Activated T-helper 9 cell treated with anti-CD3 and anti-CD28 coated beads, Interleukin-2, amount 50 U/mL, for 16 hours (primary cell): ENCODE measurements around the gene GRIK3.

Source experiments
- DNase-seq: peaks from one replicate; pipeline ENCODE4 v3.0.0-alpha.2; 2020; ENCODE audit warnings: low read depth

GRIK3 gene

DNA sequence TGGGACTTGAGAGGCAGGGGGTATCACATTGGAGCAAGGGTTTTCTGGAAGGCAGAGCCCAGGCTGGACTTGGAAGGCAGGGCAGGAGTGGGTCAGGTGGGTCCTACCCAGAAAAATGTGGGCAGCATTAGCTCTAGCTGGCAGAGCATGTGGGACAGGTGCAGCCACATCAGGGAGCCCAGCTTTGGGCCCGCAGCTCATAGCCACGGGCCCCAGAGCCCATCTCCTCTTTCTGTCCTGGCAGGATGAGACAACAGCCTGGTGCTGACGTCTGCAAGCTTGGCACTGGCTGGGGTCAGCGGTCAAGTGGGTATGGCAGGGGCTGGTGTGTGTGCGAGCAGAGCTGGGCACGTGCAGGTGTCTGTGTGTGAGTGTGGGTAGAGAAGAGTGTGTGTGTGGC, 154.7 kb downstream of the GRIK3 start:
- no peak for DNase-seq

DNA sequence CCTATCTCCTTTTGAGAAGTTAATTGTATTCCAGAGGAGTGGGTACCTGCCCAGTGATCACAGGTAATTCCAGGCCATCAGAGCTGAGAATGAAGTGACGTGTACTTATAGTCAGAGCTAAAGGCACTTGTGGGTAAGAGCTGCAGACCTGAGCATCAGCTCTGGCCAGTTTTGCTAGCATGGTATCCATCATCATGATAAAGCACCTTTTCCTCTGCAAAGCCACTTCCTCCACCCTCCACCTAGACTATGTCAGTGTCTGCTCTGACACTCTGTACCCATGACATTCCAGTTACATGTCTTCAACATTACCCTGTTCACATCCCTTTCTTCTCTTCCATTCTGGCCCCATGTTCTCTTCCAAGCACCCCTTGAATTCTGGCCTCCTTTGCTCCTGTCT, 157.3 kb downstream of the GRIK3 start:
- no peak for DNase-seq

DNA sequence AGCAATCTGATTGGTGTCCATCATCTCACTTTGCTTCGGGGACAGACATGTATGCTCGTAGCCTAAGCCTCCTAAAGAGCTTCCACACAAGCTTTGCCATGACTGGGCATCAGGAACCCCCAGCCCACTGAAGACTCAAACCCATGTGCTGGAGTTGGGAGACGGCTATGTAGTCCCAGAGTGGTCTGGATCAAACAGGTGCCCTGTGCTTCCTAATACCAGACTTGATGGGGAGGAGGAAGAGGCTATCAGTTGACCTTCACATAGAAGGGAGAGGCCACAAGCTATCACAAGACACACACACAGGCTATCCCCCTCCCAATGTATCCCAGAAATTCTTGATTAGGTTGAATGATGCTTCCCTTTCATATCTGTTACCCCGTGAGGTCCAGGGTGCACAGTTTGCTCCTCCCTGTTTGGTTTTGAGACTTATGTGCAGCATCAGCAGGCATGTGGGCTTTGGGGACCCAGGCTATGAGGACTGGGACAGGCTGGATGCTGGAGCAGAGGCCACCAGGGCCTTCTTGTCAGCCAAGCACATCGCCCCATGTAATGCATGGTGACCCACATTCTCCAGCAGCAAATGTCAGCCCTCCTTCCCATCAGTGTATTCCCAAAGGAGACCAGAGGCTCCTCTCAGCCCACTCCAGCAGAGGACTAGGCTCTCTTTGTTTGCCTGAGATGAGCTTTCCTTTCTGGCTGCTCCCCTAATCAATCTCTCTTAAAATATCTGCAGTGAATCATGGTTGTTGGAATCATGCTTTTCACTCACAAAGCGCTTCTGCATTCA, 159.8 kb downstream of the GRIK3 start:
- no peak for DNase-seq

DNA sequence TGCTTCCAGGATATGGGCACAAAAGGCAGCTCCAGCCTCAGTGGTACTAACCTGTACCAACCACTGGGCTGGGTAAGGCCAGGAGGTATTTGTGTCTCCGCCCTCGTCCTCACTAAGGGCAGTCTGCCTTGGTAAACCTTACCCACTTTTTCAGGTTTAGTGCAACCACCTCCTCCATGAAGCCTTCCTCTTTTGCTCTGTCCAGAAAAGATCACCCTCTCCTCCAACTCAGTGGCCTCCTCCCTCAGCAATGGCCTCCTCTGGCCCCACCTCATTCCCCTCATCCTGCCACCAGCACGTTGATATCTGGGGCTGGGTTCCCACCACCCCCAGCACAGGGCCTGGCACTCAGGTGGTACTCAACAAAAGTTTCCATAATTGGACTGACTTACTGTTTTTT, 161.5 kb downstream of the GRIK3 start:
- DNase-seq = no peak

DNA sequence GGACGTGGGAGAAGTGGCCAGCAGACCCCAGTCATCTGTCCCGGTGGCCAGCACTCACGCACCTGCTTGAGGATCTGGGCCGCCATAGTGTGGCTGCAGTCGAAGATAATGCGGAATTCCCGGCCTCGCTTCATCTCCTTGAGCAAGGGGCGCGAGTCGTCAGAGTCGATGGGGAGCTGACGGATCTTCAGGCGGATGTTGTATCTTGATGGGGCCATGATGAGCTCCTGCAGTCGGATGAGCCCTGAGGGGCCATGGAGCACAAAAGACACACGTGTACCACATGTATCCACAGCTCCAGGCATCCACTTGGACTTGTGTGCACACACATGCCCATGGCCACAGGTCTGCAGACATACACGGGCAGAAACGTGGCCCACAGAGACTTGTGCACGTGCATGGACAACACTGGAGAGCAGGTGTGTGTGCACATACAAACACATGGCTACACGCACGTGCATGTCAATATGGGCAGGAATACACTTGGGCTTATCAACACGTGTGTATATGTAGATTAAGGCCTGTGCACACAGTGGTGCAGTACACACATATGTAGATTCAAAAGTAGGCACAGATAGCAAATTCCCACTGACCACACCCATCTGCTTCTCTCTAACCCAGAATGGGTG, 162.1 kb downstream of the GRIK3 start:
- no peak for DNase-seq

DNA sequence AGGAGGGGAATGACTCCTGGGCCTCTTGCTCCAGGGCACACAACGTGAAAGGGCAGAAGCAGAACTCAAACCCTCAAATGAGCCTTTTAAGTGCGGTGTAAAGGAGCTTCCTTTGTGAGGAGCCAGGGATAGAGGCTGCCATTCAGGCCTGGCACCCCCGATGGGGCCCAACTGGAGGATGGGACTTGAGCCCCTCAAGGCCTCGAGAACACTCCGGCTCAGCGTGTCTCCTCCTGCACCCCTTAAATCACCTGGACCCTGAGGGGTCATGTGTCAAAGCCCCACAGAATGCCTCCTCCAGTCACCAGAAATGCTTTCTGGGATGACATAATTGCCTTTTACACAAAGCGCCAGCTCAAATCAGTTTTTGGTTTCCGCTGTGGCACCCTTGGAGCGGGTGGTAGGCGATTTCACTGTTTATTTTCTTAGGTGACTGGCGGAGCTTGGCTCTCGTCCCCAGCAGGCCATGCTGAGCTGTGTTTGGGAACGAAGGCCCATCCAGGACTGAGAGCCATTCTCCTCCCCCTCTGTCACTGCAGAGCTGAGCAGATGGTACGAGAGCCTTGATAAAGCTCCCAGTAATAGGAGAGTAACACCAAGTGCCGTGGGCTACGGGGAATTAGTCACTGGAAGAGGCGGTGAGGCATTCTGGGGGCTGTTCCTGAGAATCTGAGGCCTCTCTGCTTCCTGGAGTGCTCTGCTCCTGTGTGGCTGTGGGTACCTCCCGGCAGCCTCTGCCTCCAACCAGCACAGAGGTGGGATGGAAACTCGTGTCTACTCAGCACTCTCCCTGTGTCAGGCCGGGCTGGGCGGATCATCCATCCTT, 163.0 kb downstream of the GRIK3 start:
- DNase-seq = no peak

DNA sequence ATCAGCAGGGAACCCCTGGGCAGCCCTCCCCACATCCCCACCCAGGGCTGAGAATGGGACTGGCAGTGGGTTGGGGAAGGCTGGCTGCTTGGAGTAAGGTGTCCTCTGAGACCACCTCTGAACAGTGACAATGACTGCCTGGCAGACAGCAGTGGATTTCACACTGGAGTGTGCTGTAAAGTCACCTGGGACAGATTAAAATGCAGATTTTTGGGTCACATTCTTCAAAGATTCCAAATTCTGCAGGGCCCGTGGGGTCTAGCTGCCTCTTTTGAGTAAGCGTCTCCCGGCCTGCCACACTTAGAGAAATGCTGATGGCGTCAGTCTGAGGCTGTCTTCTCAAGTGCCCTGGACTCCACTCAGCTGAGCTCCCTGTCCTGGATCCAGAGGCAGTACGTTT, 164.5 kb downstream of the GRIK3 start:
- DNase-seq = no peak

DNA sequence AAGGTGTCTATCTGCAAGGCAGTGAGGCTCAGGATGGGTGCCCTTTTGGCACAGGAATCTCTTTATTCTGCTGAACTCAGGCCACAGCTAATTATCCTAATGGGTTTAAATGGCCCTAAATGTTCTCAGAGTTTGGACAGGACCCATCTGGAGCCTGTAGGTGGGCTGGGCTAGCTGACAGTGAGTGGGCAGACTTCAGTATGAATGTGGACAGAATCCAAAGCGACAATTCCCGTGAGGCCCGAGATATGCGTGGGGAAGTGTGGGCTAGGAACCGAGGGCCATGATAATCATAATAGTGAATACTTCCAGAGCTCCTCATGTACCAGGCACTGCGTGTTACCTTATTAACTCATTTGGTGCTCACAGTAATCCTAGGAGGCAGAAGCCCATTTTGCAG, 165.3 kb downstream of the GRIK3 start:
- no peak for DNase-seq

DNA sequence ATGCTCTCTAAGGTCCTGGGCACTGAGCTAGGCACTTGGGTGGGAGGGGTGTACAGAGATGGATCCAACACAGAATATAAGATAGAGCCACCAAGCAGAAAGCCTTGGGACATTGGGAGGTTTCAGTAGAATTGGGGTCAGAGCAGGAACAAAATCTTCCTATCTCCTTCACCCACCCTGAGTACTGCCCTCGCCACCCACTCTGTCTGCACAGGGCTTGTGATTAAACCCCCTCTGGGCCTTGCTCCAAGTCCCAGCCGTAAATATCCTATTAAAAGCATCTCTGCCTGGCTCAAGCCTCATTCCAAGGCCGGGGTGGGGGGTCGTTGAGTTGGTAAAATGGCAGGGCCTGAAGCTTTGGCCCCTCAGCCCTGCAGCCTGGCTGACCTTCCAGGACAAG, 166.7 kb downstream of the GRIK3 start:
- no peak for DNase-seq

DNA sequence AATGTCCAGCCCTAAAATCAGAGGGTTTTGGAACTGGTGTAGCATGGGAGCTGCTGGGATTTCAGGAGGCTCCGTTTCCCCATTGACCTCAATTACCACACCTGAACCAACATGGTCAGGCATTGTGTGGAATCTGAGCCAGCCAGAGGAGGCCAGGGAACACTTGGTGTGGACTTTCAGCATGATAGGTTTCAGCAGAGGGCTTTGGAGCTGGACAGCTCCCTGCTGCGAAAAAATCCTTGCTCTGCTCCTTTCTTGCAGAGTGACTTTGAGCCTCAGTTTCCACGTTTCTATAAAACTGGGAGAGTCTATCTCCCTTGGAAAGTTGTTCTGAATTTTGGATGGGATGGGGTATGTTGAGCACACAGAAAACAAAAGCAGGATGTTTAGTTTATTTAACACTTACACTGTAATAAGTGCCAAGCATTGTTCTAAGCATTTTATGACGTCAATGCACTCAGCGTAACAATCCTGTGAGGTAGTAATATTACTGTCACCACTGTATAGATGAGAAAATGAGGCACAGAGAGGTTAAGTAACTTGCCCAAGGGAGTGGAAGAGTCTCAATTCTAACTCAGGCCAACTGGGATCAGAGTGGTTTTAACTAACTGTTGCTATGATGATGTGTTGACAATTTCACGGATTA, 168.0 kb downstream of the GRIK3 start:
- no peak for DNase-seq

DNA sequence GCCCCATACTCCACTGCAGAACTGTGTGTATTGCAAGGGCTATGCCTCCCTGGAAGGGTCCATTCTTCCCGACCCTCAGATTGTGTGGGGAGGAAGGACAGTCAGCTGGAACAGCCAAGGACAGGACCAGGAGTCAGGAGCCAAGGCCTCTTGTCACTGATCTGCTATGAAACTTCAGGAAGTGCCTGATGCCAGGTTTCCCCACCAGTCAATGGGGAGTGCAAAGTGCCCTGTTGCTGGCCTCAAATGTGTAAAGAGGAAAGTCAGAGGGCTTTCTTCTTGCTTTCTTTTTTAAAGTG, 168.8 kb downstream of the GRIK3 start:
- no peak for DNase-seq

DNA sequence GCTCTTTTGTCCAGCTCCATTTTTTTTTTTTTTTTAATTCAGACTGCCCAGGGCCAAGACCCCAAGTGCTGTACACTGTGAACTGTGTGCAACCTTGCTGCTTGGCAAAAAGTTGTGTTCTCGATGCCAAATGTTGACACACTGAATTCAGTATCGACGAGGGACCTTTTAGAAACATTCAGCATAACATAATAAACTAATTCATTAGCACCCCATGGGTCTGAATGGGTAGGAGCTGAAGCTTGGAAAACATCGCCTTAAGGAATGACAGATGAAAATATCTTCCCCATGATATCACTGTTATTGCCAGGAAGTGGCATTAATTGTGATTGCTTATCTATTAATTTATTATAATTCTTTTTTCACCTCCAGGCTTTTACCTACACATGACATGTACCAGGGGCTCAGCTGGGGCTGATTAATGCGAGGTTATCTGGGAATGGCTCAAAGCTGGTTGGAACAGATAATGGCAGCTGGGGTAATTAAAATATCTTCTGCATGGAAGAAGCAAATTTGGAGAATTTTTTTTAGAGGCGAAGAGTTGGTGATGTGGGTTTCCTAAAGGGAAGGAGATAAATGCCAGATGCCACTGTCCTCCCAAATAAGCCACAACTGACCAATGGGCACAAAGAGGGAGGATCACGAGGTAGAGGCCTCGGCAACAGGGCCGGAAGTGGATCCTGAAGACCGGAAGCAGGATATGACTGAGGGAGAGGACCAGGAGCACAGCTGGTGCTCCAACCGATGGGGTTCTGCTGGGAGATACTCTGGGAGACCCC, 169.3 kb downstream of the GRIK3 start:
- no peak for DNase-seq

DNA sequence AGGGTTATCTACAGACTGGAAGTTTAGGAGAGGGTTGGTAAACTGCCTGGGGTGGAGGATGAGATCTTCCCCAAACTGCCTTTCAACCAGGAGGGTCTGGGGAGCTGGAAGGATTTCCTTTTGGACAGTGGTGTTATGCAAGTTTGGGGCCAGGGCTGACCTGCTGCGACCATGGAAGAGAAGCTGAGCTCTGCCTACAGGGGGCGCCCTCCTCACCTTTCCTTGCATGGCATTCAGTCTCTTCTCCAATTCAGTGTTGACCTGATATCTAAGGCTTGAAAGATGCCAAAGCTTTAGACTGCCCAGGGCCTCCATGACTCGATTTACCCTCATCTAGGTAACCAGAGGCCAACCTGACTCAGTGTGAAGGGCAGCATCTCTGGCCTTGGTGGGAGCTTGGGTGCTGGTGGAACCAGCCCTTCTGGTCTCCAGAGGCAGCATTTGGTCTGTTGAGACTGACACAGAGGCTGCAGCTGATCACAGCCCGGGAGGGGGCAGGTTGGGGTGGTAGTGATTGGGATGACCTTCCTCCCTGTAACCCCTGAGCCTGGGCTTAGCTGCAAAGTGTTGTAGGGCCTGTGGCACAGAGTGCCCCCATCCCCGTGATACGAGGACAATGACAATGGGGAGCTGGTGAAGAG, 170.0 kb downstream of the GRIK3 start:
- no peak for DNase-seq

DNA sequence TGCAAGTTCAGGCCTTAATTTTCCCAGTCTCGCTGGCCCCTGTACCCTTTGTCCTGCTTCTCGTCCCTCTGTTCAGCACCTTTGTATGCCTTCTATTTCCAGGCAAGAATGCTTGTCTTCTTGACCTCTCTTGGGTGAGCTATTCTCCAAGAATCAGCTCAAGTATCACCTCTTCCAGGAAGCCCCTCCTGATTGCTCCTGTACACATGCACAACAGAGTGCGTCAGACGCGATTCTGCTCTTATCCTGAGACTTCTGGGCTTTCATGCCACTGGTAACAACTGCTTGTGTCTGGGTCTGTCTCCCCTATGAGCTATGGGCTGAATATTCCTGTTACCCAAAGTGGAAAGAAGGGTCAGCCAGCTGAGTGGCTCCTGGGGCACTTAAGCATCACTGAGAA, 170.8 kb downstream of the GRIK3 start:
- no peak for DNase-seq

DNA sequence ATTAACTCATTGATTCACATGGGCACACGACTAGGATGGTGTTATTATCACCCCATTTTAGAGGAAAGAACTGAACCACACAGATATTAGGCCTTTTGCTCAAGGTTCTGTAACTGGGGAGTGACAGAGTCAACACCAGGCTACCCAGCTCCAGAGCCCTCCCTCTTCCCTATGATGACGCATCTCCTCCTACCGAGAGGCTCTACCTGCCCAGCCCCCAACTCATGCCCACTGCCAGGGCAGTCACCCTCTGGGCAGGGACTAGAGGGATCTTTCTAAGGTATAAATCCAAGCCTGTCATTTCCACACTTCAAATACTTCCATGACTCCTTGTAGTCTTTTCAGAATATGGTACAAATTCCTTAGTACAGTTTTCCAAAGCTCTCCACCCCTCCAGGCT, 171.3 kb downstream of the GRIK3 start:
- DNase-seq = no peak

DNA sequence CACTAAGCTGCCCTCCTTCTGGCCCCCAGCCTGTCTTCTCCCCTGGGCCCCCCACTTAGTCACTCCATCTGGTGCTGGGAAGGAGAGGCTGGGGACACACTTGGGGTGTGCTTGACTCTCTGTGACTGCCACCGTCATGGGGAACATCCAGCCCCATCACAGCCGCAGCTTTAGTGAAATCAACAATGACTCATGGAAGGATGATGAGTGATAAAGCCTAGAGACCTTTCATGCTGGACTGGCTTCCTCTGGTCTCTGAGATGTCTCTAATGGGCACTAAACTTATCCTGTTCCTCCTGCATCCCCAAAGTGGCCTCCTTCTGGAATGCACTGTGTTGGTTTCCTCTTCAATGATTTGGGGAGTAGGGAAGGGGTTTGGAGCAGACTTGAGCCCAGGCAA, 172.9 kb downstream of the GRIK3 start:
- DNase-seq = no peak

DNA sequence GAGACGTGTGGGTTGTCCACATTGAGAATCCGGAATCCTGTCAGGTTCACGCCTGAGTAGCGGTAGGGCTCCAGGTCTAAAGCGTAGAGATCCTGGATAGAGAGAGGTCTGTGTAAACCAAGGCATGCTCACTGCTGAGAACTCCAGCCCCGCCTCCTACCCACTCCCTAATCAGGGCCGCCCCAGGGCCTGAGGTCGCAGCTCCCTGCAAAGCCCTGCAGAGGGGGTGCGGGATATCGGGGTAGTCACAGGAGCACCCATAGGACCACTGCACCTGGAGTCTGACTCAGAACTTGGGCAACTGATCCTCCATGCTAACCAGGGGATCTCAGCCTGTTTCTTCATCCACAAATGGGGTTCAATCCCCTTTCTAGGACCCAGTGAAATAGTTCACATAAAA, 174.4 kb downstream of the GRIK3 start:
- no peak for DNase-seq

DNA sequence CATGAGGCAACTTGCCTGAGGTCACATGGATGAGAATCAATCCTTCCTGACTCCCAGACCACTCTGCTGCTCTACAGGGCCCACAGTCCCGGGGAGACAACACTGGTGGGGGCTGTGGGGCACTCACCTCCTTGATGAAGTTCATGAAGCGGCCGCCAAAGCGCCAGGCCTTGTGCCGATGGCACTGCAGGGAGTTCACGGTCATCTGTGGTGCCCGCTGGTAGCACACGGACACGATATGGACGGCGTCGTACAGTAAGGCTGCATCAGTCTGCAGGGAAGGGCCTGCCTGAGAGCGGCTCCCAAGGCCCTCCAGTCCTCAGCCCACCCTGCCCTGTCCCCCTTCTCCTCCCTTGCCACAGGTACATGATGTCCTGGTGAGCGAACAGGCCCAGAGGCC, 175.3 kb downstream of the GRIK3 start:
- no peak for DNase-seq

DNA sequence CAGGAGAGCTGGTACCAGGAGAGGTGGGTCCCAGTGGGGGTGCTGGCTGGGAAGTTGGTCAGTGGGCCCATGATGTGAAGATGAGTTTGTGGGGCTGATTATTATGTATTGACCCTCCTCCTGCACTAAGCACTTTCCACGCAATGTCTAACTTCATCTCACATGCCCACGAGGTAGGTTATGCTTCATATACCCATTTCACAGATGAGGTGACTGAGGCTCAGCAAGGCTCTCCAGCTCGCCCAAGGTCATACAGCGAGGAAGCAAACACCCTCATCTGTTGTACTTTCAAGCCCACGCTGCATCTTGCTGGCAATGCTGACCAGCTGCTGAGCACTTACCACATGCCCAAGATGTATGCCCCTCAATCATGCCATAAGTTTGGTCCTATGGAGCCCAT, 175.8 kb downstream of the GRIK3 start:
- DNase-seq = no peak

DNA sequence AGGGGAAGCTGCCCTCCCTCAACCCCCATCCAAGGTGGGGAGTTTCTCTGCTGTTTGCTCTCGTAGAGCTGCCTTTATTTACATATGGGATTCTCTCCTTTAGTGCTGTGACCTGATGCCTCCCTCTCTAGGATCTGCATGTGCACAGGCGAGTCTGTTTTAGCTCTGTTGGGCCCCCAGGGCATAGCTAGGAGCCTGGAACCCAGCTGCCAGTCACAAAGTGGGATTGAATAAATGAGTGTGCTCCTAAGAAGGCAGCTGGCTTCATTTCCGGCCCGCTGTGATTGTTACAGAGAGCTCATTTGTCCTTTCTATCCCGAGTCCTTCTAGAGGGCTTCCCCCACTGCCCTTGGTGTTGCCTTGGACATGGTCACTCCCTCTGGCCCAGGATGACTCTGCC, 176.6 kb downstream of the GRIK3 start:
- DNase-seq = no peak

DNA sequence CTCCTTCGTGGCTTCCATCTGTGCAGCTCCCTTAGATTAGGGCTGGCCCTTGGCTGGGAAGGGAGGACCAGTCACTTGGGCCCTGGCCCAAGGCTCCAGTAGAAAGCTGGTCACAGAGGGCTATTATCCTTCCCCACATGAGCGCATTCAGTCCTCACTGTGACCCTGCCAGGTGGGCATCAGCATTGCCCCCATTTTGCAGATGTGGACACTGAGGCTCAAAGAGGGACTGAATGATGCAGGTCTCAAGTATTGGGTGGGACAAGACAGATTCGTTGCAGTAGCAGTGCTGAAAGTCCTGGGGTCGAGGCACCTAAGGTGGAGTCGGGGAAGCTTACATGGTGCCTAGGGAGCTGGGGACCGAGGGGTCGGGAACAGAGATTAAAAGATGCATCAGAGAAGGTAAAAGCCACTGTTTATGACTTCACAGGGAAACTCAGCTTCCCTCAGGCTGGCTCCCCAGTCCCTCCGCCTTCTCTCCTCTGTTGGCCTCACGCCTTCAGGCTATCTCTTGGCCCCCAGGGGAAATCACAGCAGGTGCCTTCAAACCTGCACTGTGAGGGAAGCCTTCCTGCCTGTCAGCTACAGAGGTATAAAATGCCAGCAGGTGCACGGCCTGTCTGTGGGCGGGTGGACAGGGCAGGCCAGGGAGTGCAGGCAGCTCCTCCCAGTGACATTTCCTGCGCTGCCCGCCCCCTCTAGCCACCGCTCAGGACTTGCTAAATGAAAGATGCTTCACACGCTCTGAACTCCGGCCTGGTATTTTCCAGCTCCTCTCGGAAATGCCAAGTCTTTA, 178.4 kb downstream of the GRIK3 start:
- DNase-seq = no peak
